Measurements from ENCODE around the gene PFDN4.

DNA sequence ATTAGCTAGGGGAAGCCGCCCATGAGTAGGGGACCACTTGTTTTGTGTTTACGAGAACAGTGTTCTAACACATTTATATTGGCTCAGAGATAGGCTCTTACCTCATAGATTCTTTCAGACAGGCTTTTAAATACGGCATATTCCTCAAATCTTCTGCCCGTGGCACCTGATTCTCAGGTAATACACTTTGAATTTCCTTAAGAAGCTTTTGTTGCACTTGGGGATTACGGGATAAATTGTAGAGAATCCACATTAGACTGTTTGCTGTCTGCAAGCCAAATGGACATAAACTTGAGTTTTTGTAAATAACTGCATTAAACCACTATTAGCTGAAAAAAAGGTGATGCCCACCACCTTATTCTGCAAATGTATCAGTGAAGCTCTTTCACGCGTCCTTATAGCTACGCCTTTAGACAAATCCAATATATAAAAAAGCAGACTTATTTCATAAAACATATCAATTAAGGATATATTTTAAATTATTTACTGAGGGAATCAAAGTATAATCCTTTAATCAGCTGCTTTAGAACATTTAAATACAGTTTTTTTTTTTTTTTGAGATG lies 49.0 kb upstream of the PFDN4 start:
- TF ChIP-seq, protein P1, sequence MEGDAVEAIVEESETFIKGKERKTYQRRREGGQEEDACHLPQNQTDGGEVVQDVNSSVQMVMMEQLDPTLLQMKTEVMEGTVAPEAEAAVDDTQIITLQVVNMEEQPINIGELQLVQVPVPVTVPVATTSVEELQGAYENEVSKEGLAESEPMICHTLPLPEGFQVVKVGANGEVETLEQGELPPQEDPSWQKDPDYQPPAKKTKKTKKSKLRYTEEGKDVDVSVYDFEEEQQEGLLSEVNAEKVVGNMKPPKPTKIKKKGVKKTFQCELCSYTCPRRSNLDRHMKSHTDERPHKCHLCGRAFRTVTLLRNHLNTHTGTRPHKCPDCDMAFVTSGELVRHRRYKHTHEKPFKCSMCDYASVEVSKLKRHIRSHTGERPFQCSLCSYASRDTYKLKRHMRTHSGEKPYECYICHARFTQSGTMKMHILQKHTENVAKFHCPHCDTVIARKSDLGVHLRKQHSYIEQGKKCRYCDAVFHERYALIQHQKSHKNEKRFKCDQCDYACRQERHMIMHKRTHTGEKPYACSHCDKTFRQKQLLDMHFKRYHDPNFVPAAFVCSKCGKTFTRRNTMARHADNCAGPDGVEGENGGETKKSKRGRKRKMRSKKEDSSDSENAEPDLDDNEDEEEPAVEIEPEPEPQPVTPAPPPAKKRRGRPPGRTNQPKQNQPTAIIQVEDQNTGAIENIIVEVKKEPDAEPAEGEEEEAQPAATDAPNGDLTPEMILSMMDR (IDR thresholded peaks at IDR 0.05): no peak
- no peak for TF ChIP-seq POLR2A (IDR thresholded peaks at IDR 0.05)
